HEK293 (cell line): ENCODE measurements around the gene TRMT61A.
A peak's percentile ranks its signal among the peaks of the same experiment; 100 is the strongest.

Experiments
- CTCF ChIA-PET: fragments of 350-600 bp; formaldehyde crosslinking; extraction: SDS; loops from one replicate; lab custom pipeline; 2021; ENCODE audit warnings: antibody characterized with exemption; lab: Yijun Ruan, JAX
- POLR2A ChIA-PET: fragments of 300-600 bp; formaldehyde crosslinking; extraction: SDS; loops from one replicate; lab custom pipeline; 2020; ENCODE audit warnings: antibody characterized with exemption, inconsistent platforms; lab: Yijun Ruan, JAX
- H3K27ac ChIP-seq: fragments of 200-500 bp; sonication (Bioruptor generic); 2 replicates; pipeline ENCODE4 v1.5.1; 2014; ENCODE audit warnings: low read depth, low read length, control low read depth, inconsistent platforms; ENCODE audit errors: extremely low read depth
- H3K36me3 ChIP-seq, 2 experiments: fragments of 200-500 bp in 1 of 2; sonication (Bioruptor generic) in 1 of 2; 1 replicate in 1 of 2; 2 replicates in 1 of 2; pipeline ENCODE4 v1.5.1; 2014 to 2017; ENCODE audit warnings: inconsistent platforms in 2 of 2, low read length in 2 of 2; ENCODE audit not compliant: control insufficient read depth in 2 of 2, insufficient read depth in 1 of 2
- H3K4me1 ChIP-seq: fragments of 200-500 bp; sonication (Bioruptor generic); 2 replicates; pipeline ENCODE4 v1.5.1; 2014; ENCODE audit warnings: mild to moderate bottlenecking, low read length, inconsistent platforms; ENCODE audit not compliant: control insufficient read depth, insufficient read depth
- H3K4me3 ChIP-seq: 2 replicates; pipeline ENCODE4 v1.5.1; 2011; ENCODE audit warnings: low read depth, mild to moderate bottlenecking, control low read depth, low read length, moderate library complexity
- H3K9me3 ChIP-seq: fragments of 200-500 bp; sonication (Bioruptor generic); 2 replicates; pipeline ENCODE4 v1.5.1; 2014; ENCODE audit warnings: low read depth, low read length, inconsistent platforms; ENCODE audit not compliant: control insufficient read depth, insufficient read depth
- BCL11A ChIP-seq: fragments of 450-650 bp; formaldehyde crosslinking; IDR thresholded peaks from 2 replicates; pipeline ENCODE4 v1.5.1; 2016; ENCODE audit warnings: low read depth, missing biosample characterization, missing genetic modification characterization
- KLF1 ChIP-seq: fragments of 450-650 bp; formaldehyde crosslinking; IDR thresholded peaks from 2 replicates; pipeline ENCODE4 v1.5.1; 2016; ENCODE audit warnings: missing biosample characterization, missing genetic modification characterization
- PBX3 ChIP-seq: sonication (generic); formaldehyde crosslinking; IDR thresholded peaks from 2 replicates; pipeline ENCODE4 v1.8.1; 2022; ENCODE audit warnings: mild to moderate bottlenecking, moderate library complexity, missing genetic modification reagents
- PRDM1 ChIP-seq: fragments of 450-650 bp; formaldehyde crosslinking; IDR thresholded peaks from 2 replicates; pipeline ENCODE4; 2016; ENCODE audit warnings: missing biosample characterization, missing genetic modification characterization
- PRDM10 ChIP-seq: fragments of 450-650 bp; formaldehyde crosslinking; IDR thresholded peaks from 2 replicates; pipeline ENCODE4 v1.5.1; 2016; ENCODE audit warnings: missing biosample characterization, missing genetic modification characterization
- REST ChIP-seq: fragments of 450-650 bp; formaldehyde crosslinking; IDR thresholded peaks from 2 replicates; pipeline ENCODE4 v1.5.1; 2016; ENCODE audit warnings: missing biosample characterization, missing genetic modification characterization
- SCRT1 ChIP-seq: fragments of 450-650 bp; formaldehyde crosslinking; IDR thresholded peaks from 2 replicates; pipeline ENCODE4 v1.5.1; 2016; ENCODE audit warnings: missing biosample characterization, missing genetic modification characterization, borderline replicate concordance
- SCRT2 ChIP-seq: fragments of 450-650 bp; formaldehyde crosslinking; IDR thresholded peaks from 2 replicates; pipeline ENCODE4 v1.5.1; 2016; ENCODE audit warnings: missing biosample characterization, missing genetic modification characterization
- SETDB1 ChIP-seq: IDR thresholded peaks from one replicate; pipeline ENCODE4 v1.6.1; 2017; ENCODE audit warnings: mild to moderate bottlenecking, low read length, moderate library complexity, mixed read lengths; ENCODE audit not compliant: insufficient read length
- WT1 ChIP-seq: fragments of 450-650 bp; formaldehyde crosslinking; IDR thresholded peaks from 2 replicates; pipeline ENCODE4 v1.5.1; 2016; ENCODE audit warnings: missing biosample characterization, missing genetic modification characterization
- ZIC2 ChIP-seq: fragments of 450-650 bp; formaldehyde crosslinking; IDR thresholded peaks from 2 replicates; pipeline ENCODE4 v1.5.1; 2016; ENCODE audit warnings: missing biosample characterization, missing genetic modification characterization
- ZNF19 ChIP-seq: fragments of 450-650 bp; formaldehyde crosslinking; IDR thresholded peaks from 2 replicates; pipeline ENCODE4; 2016; ENCODE audit warnings: missing biosample characterization, missing genetic modification characterization, low read depth
- ZNF341 ChIP-seq: fragments of 450-650 bp; formaldehyde crosslinking; IDR thresholded peaks from 2 replicates; pipeline ENCODE4; 2016; ENCODE audit warnings: low read depth, missing biosample characterization, missing genetic modification characterization
- ZNF423 ChIP-seq: fragments of 450-650 bp; formaldehyde crosslinking; IDR thresholded peaks from 2 replicates; pipeline ENCODE4 v1.5.1; 2016; ENCODE audit warnings: missing biosample characterization, missing genetic modification characterization
- ZNF623 ChIP-seq: fragments of 450-650 bp; formaldehyde crosslinking; IDR thresholded peaks from 2 replicates; pipeline ENCODE4 v1.5.1; 2016; ENCODE audit warnings: missing biosample characterization, missing genetic modification characterization
- TF ChIP-seq, protein P1 (sequence below): fragments of 450-650 bp; formaldehyde crosslinking; IDR thresholded peaks from 2 replicates; pipeline ENCODE4 v1.5.1; 2016; ENCODE audit warnings: missing biosample characterization, missing genetic modification characterization

TRMT61A gene

GRCh38 chr14:103512701-103513611, 16.0 kb upstream of the TRMT61A start (continued):
- TF ChIP-seq ZNF423 (tag by site-specific recombination): peak; percentile 29; the same call in 1 of the 2 replicates
- no peak for TF ChIP-seq ZNF19
- peak; percentile 61 for TF ChIP-seq WT1
- peak; percentile 69 for TF ChIP-seq ZIC2 (tag by site-specific recombination)
- peak; percentile 88 for TF ChIP-seq KLF1 (tag by site-specific recombination)
- 0 out of 2 replicates have a peak, but pooled peaks have one; percentile 29 for TF ChIP-seq PRDM10 (tag by site-specific recombination)
- TF ChIP-seq, protein P1, sequence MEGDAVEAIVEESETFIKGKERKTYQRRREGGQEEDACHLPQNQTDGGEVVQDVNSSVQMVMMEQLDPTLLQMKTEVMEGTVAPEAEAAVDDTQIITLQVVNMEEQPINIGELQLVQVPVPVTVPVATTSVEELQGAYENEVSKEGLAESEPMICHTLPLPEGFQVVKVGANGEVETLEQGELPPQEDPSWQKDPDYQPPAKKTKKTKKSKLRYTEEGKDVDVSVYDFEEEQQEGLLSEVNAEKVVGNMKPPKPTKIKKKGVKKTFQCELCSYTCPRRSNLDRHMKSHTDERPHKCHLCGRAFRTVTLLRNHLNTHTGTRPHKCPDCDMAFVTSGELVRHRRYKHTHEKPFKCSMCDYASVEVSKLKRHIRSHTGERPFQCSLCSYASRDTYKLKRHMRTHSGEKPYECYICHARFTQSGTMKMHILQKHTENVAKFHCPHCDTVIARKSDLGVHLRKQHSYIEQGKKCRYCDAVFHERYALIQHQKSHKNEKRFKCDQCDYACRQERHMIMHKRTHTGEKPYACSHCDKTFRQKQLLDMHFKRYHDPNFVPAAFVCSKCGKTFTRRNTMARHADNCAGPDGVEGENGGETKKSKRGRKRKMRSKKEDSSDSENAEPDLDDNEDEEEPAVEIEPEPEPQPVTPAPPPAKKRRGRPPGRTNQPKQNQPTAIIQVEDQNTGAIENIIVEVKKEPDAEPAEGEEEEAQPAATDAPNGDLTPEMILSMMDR: no peak; the same call in 1 of the 2 replicates
- no peak for TF ChIP-seq BCL11A
- peak; percentile 52 for TF ChIP-seq SCRT2 (tag by site-specific recombination)
- TF ChIP-seq ZNF623 (tag by site-specific recombination): no peak

DNA sequence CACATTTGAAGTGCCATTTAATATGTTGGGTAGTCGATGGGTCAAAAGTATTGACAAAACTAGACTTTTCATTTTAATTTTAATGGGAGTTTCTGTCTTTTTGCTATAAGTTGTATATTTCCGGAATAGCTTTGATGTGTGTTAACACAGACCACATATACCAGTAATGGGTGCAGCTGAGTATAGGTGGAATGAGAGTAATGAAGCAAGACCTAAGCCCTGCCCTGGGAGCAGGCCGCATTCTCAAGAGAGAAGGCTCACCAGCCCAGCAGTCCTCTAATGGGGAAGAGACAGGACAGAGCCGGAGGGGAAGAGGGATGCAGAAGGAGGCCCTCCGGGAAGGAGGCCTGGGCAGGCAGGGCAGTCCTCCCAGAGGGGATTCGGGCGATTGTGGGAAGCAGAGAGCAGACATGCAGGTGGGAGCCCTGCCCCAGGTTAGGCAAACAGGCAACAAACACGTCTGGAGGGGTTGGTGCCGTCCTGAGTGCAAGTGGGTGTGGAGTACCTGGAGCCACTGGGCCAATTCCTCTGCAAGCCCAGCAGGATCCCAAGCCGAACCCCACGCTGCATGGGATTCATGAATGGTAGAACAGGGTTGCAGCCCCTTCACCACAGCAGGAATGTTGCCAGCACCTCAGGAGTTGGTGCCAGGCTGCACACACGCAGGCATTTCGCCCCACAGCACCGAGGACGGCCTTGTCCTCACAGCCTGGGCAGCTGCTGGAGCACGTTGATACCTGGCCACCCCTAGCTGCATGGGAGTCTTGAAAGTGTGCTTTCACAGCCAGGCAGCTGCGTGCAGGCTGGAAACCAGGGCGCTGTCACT, 14.2 kb upstream of the TRMT61A start:
- Histone ChIP-seq H3K9me3 (no peaks in the 10 kb centered on the region), H3K4me1 (peaks cover 12% of the 10 kb centered on the region), H3K36me3 (peaks cover 0 to 34% of the 10 kb centered on the region in 2 experiments; a peak in 2 of 3 replicates), H3K4me3 (no peak overlapping the region), H3K27ac (no peak overlapping the region)
- TF ChIP-seq PBX3: no peak
- ChIA-PET POLR2A (interaction anchor here (1.1 kb wide), 1 partner anchor 124 kb away, joined by 4 read pairs; no protein-coding TSS in a partner anchor), CTCF (interaction anchor here (1.1 kb wide), 1 partner anchor 408 kb away, joined by 3 read pairs; no protein-coding TSS in a partner anchor)

DNA sequence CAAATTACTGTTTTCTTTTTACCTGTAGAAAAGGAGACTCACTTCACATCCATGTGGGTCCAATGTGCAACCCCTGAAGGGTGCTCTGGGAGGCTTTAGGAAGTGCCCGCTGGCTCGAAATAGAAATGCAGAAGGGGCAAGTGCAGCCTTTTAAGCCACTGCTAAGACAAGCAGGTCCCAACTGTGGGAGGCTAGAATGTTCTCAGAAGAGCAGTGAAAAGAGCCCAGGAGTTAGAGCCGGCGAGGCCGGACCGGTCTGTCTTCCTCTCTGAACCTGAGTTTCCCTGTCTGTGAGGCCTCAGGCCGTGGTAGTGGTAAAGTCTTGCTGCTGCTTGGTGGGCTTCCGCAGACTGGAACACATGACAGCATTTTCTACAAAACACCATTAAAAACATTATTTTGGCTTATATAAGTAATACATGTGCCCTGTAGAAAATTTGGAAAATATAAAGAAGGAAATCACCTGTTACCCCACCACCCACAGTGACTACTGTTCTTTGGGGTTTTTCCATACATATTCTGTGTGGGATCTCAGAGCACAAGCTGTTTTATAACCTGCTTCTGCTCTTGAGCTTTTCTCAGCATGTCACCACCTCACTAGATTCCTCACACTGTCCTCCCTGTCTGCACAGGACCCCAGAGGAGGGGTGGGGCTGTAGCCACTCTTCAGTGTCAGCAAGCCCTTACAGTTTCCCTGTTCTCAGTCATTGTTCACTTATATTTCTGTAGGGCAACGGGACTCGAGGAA, 12.4 kb upstream of the TRMT61A start:
- H3K9me3 ChIP-seq: no peaks in the 10 kb centered on the region
- ChIA-PET POLR2A (interaction anchor here (0.5 to 0.9 kb wide), 3 partner anchors 12 to 284 kb away, joined by 3 to 6 read pairs (median 4); no protein-coding TSS in a partner anchor), CTCF (interaction anchor here (0.7 to 3.9 kb wide), 6 partner anchors 10 to 31 kb away, joined by 3 to 48 read pairs (median 3); partner anchors contain the start of gene TRMT61A)
- H3K4me1 ChIP-seq: peaks cover 17% of the 10 kb centered on the region
- peaks cover 0 to 32% of the 10 kb centered on the region in 2 experiments; a peak in 2 of 3 replicates for H3K36me3 ChIP-seq
- H3K27ac ChIP-seq: no peak overlapping the region; the same call in none of the 2 replicates
- H3K4me3 ChIP-seq: no peak overlapping the region
- TF ChIP-seq ZNF341 (tag by site-specific recombination) (peak; percentile 50; the same call in 1 of the 2 replicates), ZIC2 (tag by site-specific recombination) (peak; percentile 78), PBX3 (no peak), SETDB1 (no peak), PRDM1 (tag by site-specific recombination) (0 out of 2 replicates have a peak, but pooled peaks have one; percentile 11), SCRT1 (tag by site-specific recombination) (0 out of 2 replicates have a peak, but pooled peaks have one; percentile 29), REST (tag by site-specific recombination) (no peak)
